Measurements from ENCODE around the gene OCIAD1. TPM values are rescaled to one million over a fixed set of nuclear protein-coding genes. Genes with fewer than 3 reads are reported as not detected.

The OCIAD1 gene
- total and polyA plus RNA-seq, 2 donors (not counting 1 experiment from before 2014, with no cell fraction given): 82.3 to 119 TPM

DNA sequence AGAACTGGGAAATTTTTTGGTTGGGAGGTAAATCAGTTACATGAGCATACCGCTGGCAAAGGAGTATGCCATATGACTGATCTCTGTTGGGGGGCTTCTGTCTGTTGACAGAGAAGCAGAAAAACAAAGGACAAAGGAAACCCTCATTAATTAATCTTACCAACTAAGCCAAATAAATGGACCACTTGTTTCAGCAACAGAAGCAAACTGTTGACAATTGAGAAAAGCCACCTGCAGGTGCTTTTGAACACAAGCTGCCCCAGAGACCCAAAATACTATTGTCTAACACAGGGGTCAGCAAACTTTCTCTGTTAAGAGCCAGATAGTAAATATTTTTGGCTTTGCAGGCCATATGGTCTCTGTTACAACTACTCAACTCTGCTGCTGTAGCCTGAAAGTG, 43.8 kb upstream of the OCIAD1 start:
- no peaks in the 10 kb centered on the region for H3K9me3 ChIP-seq (ENCODE audit: control extremely low read depth in 1 of 3, control insufficient read depth in 2 of 3, insufficient read depth in 1 of 3, low read length in 2 of 3)
- no CpG with 5 or more reads among the region's 1 CpG for WGBS (ENCODE audit: insufficient coverage)

DNA sequence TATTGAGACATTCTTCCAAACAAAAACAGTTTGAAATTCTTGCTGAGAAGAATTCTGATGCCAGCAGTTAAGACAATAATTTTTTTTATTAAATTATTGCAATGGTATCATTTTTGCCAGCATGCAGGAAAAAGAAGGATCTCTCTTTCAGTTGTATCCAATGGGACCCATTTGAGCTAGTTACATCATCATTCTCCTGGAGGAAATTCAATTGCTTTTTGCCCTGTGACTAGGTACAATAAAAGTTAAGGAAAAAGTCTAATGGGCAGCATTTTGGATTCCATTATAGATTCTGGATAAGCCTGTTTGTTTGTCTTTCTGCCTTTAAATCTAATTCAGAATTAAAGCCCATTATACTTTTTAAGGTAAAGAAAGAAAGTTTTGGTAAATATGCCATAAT, 40.3 kb upstream of the OCIAD1 start:
- Histone ChIP-seq H3K79me2 (ENCODE audit: control insufficient read depth, insufficient read depth, low read length) (no peaks in the 10 kb centered on the region), H3K27me3 (replicated peaks in 1 of 4; ENCODE audit: control extremely low read depth in 1 of 4, control insufficient read depth in 3 of 4, insufficient read depth in 4 of 4, low read length in 3 of 4) (no peaks in the 10 kb centered on the region), H3K36me3 (replicated peaks in 1 of 2; ENCODE audit: control extremely low read depth in 1 of 2, control insufficient read depth in 1 of 2, extremely low read depth in 1 of 2, insufficient read depth in 2 of 2, low read length in 1 of 2) (no peaks in the 10 kb centered on the region), H3K9me3 (ENCODE audit: control extremely low read depth in 1 of 3, control insufficient read depth in 2 of 3, insufficient read depth in 1 of 3, low read length in 2 of 3) (no peaks in the 10 kb centered on the region), H3K9ac (ENCODE audit: low read length) (no peak overlapping the region), H4K20me1 (ENCODE audit: control insufficient read depth, insufficient read depth, low read length, poor library complexity, severe bottlenecking) (no peaks in the 10 kb centered on the region), H3K4me3 (ENCODE audit: control extremely low read depth in 1 of 5, extremely low read depth in 1 of 5, insufficient read depth in 1 of 5, low read depth in 2 of 5, low read length in 4 of 5) (no peak overlapping the region), H3K4me2 (replicated peaks; ENCODE audit: low read depth, low read length, poor library complexity, severe bottlenecking) (no peak overlapping the region), H3K4me1 (ENCODE audit: control insufficient read depth in 2 of 2, insufficient read depth in 2 of 2, low read length in 2 of 2) (peaks cover 17 to 19% of the 10 kb centered on the region in 2 donors), H2AFZ (ENCODE audit: insufficient read depth, low read depth, low read length, poor library complexity, severe bottlenecking) (no peak overlapping the region), H3K27ac (ENCODE audit: low read length in 2 of 2) (no peak overlapping the region)
- intact Hi-C loops (cut with micrococcal nuclease): no loop called here
- no peak overlapping the region for H3K4me3 Mint-ChIP-seq
- no peaks in the 10 kb centered on the region for H3K9me3 Mint-ChIP-seq (ENCODE audit: insufficient read depth)
- no peak for TF ChIP-seq EZH2 (IDR thresholded peaks at IDR 0.05; ENCODE audit: borderline replicate concordance, insufficient read depth, low read depth, low read length, poor library complexity, severe bottlenecking)
- TF ChIP-seq, protein P1, sequence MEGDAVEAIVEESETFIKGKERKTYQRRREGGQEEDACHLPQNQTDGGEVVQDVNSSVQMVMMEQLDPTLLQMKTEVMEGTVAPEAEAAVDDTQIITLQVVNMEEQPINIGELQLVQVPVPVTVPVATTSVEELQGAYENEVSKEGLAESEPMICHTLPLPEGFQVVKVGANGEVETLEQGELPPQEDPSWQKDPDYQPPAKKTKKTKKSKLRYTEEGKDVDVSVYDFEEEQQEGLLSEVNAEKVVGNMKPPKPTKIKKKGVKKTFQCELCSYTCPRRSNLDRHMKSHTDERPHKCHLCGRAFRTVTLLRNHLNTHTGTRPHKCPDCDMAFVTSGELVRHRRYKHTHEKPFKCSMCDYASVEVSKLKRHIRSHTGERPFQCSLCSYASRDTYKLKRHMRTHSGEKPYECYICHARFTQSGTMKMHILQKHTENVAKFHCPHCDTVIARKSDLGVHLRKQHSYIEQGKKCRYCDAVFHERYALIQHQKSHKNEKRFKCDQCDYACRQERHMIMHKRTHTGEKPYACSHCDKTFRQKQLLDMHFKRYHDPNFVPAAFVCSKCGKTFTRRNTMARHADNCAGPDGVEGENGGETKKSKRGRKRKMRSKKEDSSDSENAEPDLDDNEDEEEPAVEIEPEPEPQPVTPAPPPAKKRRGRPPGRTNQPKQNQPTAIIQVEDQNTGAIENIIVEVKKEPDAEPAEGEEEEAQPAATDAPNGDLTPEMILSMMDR (IDR thresholded peaks at IDR 0.05): no peak
- no peaks in the 10 kb centered on the region for H3K27me3 Mint-ChIP-seq
- POLR2A ChIA-PET: interaction anchor here (0.7 kb wide), 1 partner anchor 10 kb away, joined by 4 read pairs; the partner anchor contains the start of gene FRYL
- DNase-seq: no peak
- CTCF ChIA-PET: no interaction called here
- no peak for ATAC-seq (ENCODE audit: low read depth)
- no peak overlapping the region for H3K27ac Mint-ChIP-seq
- H3K4me1 Mint-ChIP-seq: peaks cover 24% of the 10 kb centered on the region

More for the DNA sequence above, 43.8 kb upstream of the OCIAD1 start:
- no peak for TF ChIP-seq EZH2 (IDR thresholded peaks at IDR 0.05; ENCODE audit: borderline replicate concordance, insufficient read depth, low read depth, low read length, poor library complexity, severe bottlenecking)
- TF ChIP-seq, protein P1 (IDR thresholded peaks at IDR 0.05): no peak
- Histone ChIP-seq H2AFZ (ENCODE audit: insufficient read depth, low read depth, low read length, poor library complexity, severe bottlenecking) (no peak overlapping the region), H3K4me1 (ENCODE audit: control insufficient read depth in 2 of 2, insufficient read depth in 2 of 2, low read length in 2 of 2) (no peaks in the 10 kb centered on the region), H3K36me3 (replicated peaks in 1 of 2; ENCODE audit: control extremely low read depth in 1 of 2, control insufficient read depth in 1 of 2, extremely low read depth in 1 of 2, insufficient read depth in 2 of 2, low read length in 1 of 2) (no peaks in the 10 kb centered on the region), H4K20me1 (ENCODE audit: control insufficient read depth, insufficient read depth, low read length, poor library complexity, severe bottlenecking) (no peaks in the 10 kb centered on the region), H3K27ac (ENCODE audit: low read length in 2 of 2) (no peak overlapping the region), H3K4me2 (replicated peaks; ENCODE audit: low read depth, low read length, poor library complexity, severe bottlenecking) (no peak overlapping the region), H3K4me3 (ENCODE audit: control extremely low read depth in 1 of 5, extremely low read depth in 1 of 5, insufficient read depth in 1 of 5, low read depth in 2 of 5, low read length in 4 of 5) (no peak overlapping the region), H3K79me2 (ENCODE audit: control insufficient read depth, insufficient read depth, low read length) (no peaks in the 10 kb centered on the region), H3K9ac (ENCODE audit: low read length) (no peak overlapping the region), H3K27me3 (replicated peaks in 1 of 4; ENCODE audit: control extremely low read depth in 1 of 4, control insufficient read depth in 3 of 4, insufficient read depth in 4 of 4, low read length in 3 of 4) (no peaks in the 10 kb centered on the region)
- Mint-ChIP-seq H3K9me3 (ENCODE audit: insufficient read depth) (no peaks in the 10 kb centered on the region), H3K27ac (no peak overlapping the region), H3K4me1 (peaks cover under 1% of the 10 kb centered on the region), H3K4me3 (no peak overlapping the region), H3K27me3 (no peaks in the 10 kb centered on the region)
- CTCF ChIA-PET: no interaction called here
- intact Hi-C loops (cut with micrococcal nuclease): no loop called here
- ATAC-seq (ENCODE audit: low read depth) (no peak), DNase-seq (no peak)
- POLR2A ChIA-PET: no interaction called here

Measured in B cell (primary cell).